ENCODE results near the gene OSBP.

- TF ChIP-seq CTCF (conservative IDR thresholded peaks at IDR 0.05; ENCODE audit: low read depth, low read length), result no peak
- TF ChIP-seq EZH2phosphoT487 (IDR thresholded peaks at IDR 0.05; ENCODE audit: borderline replicate concordance, low read length), result no peak
- no peak for TF ChIP-seq EZH2 (IDR thresholded peaks at IDR 0.05; ENCODE audit: low read length, unreplicated experiment)
Measured at GRCh38 chr11:59560290-59560701, 55.3 kb downstream of the OSBP start.
